NOMO-1 treated with DMSO at 0.1 percent for 48 hours (cell line): ENCODE data around the gene RALY.
A peak's percentile ranks its signal among the peaks of the same experiment; 100 is the strongest.
"Not testable (repeated sequence)": the region's sequence is repeated elsewhere in the genome, so short reads cannot be mapped to it uniquely, and the experiment has no call there.

Source experiments
- DNase-seq: peaks from one replicate; lab custom pipeline; 2025; ENCODE audit not compliant: unreplicated experiment; lab: John Stamatoyannopoulos, UW

The RALY gene

DNA sequence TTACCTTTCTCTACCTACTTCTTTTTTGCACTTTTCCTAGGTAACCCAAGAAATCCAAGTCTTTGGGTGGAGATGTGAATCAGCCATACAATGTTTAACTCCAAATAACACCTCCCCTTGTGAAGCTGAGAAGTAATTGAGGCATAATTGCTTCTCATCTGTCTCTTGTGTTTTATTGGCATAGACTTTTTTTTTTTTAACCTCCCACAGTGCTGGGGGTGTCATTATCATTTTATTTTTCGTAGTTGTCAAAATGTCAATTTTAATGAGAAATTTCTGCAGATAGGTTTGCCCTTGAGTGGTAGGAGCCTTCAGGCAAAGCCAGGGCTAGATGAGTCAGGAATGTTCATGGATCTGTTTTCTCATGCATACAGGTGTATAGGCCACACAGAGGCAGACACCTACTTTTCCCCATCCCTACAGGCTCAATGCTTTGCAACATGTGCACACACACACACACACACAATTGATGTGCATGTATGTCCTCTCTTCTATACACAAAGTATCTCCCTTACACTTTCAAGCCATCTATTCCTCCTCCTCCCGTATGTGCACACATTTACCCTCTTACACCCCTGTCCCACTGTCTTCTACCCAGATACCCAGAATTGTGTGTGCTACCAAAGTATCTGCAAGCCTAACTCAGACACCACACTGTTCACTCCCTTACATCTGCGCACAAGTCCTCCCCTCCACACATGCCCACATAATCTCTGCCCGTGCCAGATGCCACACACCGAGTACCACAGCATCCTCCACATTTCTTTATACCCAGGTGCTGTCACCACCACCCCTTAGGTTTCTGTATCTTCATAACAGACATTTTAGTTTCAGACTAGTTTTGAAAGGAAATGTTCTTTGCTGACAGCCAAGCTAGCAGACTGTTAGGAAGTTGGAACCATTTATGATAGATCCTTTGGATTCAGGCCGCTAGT, 22.0 kb downstream of the RALY start:
- no peak for DNase-seq

DNA sequence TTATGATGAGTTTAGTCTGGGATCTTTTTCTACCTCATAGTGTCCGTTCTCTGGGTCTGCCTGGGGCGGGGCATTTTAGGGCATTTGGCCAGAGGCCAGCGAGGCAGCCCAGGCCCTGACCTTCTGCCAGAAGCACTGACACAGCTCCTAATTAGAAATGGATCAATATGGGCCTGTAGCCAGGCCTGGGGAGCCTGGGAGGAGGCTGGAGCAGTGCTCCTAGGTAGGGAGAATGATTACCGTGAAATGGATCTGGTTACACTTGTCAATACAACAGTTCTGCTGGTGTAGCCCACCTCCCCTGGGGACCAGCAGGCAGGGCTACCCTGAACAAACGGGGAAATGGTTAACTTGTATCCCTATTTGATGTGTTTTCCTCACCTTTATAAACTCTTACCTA, 23.0 kb downstream of the RALY start:
- DNase-seq, result no peak

DNA sequence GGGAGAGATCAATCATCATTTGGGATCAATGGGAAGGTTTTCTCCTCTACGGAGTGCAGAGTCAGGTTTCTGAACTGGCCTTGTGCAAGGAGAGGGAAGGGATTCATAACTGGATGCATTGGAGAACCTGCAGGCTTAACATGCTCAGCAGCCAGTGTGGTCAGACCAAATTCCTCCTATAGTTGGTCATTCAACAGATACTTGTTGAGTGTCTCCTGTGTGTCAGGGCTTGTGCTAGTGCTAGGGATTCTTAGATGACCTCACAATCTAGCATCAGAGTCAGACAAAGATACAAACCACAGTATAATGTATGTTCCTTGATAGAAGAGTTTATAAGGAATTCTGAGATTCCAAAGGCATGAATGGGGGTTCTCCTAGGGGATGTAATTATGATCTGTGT, 23.9 kb downstream of the RALY start:
- no peak for DNase-seq

DNA sequence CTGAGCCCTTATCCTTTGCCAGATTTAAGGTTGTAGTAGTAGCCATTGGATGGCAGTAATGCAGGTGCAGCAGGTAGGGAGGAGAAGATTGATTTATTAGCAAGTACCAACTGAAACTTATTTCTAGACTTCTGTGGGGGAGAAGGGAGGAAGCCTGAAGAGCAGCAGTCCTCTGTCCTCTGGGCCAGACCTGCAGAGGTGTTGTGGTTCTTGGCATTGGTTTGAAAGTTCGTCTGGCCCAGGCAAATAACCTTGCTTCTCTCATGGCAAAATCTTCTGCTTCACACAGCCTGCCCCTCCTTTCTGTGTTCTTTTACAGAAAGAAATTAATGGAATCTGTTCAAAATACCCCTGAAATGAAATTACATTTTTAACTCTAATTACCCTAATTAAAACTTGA, 24.5 kb downstream of the RALY start:
- no peak for DNase-seq

DNA sequence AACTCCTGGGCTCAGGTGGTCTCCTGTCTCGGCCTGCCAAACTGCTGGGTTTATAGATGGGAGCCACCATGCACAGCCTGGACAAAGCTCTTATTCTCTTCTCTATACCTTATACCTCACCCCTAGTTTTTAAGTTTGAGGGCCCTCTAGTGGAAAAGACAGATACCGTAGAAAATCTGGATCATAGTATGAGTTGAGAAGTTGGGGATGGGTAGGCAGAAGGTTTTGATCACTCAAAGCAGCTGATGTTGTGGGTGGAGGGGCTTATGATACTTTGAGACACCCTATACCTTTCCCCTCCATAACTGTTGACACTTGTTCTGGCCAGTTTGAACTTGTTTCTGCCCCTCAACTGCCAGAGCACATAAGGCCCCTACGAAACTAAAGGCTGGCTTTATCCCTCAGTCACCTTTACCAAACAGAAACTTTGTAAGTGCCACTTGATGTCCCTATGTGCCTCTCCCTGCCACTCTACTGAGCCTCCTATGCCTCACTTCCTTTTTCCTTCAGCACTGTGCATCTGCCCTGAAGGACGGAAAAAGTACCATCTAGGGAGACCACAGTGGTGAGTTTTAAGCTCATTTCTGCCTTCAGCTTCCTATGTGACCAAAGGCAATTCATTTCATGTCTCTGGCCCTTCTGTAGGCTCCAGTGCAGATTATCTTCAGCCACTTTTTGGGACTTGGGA, 28.6 kb downstream of the RALY start:
- DNase-seq, result peak; percentile 60

DNA sequence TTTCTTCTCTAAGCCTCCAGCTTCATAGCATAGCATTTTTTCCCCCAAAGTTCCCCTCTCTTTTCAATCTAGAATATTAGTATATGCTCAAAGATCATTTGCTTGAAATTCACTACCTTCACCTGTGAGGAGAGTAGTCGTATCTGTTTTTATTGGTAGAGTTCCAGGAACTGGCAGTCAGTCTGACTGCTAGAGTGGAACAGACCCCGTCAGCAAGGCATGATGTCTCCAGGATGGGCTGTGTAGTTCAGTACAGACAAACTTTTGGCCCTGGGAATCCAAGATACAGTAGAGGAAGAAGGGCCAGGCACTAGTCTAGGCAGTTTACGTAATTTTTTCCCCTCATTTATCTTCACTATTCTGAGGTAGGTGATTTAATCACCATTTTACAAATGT, 29.1 kb downstream of the RALY start:
- DNase-seq, result no peak

DNA sequence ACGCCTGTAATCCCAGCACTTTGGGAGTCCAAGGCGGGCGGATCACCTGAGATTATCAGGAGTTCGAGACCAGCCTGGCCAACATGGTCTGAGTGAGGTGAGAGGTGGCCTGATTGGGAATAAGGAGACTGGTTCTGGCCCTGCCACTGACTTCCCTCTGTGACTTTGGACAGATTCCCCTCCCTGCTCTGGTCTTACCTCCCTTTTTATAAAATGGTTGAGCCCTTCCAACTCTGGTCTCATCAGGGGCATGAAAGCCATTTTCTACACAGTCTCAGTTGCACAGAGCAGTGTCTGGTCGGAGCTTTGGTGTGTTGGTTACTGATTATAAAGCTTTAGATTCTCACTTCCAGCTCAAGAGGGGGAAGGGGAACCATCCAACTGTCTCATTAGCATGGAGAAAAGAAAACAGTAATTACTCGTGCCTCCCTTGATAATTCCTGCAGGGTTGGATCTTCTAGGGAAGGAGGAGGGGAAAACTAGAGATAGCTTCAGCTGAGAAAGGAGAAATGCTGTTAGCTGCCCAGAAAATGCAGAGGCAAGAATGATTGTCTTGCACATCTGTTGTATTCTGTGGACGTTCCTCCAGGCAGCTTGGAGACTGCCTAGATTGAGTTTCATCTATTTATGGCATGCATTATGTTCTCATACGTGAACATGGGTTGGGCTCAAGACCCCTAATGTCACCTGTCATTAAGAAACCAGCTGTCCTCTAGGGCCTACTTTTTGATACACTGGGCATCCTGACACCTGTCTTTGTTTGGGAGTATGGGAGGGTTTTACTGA, 30.4 kb downstream of the RALY start:
- no peak for DNase-seq

DNA sequence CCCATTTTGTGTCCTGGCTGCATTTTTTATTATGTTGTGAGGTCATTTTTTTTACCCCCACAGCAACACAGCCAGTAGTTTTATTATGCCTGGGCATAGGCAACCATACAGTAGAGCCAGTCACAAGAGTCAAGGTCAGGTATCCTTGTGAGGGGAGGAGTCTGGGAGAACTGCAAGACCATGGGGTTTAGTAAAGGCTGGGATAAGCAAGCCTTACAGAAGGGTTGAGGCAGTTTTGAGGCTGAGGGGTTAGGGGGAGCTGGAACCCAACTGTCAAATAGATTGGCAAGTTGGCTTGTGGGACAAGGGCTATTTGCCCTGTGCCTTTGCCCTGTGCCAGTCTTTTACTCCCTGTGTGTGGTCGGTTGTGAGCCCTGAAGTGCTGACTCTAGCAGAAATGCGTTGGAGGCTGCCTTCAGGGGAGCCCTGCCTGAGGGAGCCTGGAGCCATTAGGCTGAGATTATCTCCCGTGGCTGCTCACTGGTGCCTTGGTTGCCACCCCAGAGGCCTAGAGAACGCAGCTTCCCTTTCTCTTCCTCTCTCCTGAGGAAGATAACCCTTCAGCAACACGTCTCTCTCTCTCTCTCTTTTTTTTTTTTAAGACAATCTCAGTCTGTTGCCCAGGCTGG, 31.1 kb downstream of the RALY start:
- DNase-seq, result no peak

DNA sequence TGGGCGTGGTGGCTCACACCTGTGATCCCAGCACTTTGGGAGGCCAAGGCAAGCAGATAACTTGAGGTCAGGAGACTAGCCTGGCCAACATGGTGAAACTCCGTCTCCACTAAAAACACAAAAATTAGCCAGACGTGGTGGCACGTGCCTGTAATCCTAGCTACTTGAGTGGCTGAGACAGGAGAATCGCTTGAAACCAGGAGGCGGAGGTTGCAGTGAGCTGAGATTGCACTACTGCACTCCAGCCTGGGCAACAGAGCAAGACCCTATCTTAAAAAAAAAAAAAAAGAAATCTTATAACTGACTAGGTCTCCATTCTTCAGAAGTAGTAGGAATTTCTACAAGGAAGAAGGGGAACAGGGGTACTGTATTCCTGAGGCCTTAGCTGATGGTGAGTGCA, 34.3 kb downstream of the RALY start:
- not testable (repeated sequence) for DNase-seq

DNA sequence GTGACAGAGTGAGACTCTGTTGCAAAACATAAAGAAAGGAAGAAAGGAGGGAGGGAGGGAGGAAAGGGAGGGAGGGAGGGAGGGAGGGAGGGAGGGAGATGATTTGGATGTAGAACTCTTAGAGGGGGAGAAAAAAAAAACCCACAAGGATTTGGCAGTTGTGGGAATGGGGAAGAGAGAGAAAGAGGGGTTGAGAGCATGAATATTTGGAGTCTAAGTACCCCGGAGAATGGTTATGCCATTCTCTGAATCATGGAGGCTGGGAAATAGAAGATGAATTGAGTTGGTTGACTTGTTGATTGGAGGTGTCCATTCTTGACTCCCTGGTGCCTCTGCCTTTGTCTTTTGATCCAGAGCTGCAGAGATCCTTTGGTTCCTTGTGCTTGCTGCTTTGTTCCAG, 35.7 kb downstream of the RALY start:
- DNase-seq, result no peak

DNA sequence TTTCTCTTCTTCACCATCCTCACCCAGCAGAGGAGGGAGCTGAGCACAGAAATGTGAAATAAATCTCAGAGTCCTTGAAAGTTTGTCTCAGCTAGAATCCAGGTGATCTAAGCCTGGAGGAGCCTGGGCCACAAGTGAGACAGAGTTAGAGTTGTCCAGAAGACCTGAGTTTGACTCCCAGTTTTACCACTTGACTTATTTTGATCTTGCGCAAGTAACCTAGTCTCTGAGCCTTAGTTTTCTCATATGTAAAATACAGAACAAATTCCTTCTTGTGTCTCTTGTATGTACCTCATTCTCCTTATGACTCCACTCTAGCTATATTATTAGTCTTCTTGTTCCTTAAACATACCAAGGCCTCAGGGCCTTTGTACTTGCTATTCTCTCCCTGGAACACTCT, 36.7 kb downstream of the RALY start:
- no peak for DNase-seq

DNA sequence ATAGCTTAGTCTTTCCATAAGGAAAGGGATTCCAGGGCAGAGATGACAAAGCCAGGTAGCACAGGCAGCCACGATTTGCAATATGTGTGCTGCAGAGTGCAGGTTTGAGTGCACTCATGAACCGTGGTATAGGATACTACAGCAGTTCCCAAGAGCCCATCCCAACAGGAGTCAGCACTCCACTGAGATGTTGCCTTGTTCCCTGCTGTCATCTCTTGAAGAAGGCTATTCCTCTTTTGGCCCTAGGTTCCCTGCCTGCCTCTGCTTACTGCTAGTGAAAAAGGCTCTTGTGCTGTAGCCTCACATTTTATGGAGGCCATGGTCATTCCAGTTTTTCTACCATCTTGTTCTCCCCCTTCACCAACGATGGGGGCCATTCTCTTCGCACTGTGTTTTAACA, 40.2 kb downstream of the RALY start:
- DNase-seq, result no peak

DNA sequence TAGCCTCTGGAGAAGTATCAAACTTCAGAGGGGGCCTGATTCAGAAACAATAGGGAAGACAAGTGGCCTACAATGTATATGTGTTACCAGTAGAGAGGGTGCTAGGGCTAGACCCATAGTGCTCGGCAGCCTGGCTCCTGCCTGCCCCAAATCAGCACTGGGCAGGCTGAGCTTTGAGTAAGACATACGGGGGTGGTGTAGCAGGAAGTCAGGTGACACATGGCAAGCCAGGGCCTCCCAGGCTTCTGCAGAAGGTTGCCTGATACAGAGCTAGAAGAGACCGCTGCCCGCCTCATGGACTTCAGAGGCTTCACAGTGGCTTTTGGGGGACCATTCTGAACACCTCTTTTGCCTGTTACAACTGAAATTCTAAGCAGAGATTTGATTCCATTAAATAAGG, 43.4 kb downstream of the RALY start:
- DNase-seq, result no peak

DNA sequence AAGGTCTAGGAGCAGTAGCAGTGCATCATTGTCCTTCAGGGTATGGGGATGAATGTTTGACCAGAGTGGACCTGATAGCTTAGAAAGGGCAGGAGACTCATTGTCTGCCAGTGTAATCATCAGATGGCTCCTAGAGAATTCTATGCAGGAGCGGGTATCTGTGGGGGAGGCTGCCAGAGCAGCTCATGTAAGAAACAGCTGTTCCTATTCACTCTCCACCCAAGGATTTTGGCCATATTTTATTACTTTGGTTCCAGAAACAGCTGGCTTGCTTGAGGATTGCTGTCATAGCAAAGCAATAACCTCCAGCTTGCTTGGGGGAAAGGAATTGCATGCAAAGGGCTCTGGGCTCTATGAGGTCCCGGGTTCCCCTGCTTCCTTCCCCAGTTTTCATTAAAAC, 44.1 kb downstream of the RALY start:
- no peak for DNase-seq

DNA sequence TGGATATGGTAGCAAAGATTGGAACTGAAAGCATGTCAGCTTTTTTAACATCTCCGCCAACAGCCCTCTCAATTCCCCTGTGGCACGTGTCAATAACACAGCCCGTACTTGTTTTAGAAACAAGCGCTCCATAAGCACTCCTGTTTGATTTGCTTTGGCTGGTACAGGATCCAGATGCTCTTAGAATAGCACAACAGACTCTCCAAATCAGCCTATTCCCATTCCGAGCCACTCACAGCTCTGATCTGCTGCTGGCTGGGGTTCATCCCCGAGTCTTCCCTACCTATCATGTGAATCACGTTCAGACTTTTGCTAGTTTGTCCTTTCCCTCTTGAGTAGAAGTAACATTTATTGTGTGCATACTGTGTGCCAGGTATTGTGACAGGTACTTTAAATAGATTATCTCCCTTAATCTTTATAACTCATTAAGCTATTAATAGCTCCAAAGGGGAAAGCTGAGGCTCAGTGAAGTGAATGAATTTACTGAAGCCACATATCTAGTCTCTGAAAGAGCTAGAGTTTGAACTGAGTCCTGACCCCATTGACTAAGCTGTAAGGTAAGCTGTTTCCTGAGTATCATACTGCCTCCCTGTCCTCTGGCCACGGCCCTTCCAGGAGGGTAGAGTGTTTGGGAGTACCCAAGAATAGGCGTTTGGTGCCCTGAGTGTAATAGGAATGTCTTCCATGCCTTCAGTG, 46.7 kb downstream of the RALY start:
- no peak for DNase-seq

DNA sequence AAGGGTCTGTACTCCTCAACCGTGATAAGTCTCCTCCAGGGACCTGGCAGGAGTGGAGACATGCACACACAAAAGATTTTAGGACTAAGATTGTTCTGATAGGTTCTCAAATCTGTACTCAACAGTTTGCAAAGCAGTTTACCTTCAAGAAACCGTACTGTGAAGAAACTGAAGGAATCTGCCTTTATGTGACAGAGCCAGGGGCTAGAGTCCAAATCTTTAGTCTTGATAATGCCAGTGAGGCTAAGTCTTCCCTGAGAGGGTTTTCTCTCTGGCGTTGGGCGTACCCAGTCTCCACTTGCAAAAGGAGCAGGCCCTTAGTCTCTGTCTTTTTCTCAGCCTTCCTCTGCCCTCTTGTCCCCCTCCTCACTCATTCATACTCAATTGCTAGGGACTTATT, 47.5 kb downstream of the RALY start:
- DNase-seq, result no peak

DNA sequence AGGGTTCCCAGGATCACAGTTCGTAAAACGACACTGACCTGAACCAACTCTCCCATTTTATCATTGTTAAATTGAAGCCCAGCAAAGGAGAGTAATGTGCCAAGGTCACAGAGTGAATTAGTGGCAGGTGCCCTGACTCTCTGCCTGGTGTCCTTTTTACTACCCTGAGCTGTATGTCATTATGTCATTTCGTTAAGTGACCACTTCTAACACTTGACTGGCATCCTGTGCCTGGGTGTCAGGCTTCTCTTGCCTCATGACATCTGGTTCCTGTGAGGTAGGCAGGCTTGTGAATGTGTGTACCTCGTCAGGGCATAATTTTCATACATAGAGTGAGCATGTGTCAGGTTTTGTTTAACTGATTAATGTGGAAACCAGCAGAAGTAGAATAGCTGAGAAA, 48.6 kb downstream of the RALY start:
- DNase-seq, result no peak

DNA sequence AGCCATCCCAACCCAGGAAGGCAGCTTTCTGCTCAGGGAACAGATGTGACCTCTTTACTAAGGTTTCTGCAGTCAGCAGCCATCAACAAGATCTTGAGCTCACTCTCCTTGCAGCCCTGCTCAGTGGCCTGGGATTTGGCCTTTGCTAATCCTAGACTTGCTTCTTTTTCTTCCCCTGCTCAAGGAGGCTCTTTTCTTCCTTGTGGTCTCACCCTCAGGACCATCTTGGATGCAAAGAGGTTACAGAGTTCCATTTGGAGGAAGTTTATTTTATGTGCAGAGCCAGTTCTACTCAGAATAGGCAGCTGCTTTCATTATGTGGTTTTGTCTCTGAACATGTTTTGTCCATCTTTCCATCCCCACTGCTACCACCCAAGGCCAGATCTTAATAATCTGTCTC, 49.3 kb downstream of the RALY start:
- no peak for DNase-seq

DNA sequence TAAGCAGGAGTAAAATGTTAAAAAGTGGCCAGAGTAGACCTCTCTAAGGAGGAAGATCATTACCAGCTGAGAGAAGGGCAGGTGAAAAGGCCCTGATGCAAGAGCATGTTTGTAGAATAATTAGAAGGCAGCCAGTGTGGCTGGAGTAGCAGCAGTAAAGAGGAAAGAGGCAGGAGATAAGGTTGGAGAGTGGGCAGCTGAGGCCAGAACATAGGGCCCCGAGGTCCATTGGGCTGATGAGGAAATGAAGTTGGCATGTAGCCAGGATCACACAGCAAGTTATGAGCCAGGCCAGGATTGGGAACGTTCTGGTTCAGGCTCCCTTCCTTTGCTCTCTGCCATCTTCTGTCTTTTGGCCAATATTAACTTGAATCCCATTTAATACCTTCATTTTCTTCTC, 51.6 kb downstream of the RALY start:
- DNase-seq, result no peak

DNA sequence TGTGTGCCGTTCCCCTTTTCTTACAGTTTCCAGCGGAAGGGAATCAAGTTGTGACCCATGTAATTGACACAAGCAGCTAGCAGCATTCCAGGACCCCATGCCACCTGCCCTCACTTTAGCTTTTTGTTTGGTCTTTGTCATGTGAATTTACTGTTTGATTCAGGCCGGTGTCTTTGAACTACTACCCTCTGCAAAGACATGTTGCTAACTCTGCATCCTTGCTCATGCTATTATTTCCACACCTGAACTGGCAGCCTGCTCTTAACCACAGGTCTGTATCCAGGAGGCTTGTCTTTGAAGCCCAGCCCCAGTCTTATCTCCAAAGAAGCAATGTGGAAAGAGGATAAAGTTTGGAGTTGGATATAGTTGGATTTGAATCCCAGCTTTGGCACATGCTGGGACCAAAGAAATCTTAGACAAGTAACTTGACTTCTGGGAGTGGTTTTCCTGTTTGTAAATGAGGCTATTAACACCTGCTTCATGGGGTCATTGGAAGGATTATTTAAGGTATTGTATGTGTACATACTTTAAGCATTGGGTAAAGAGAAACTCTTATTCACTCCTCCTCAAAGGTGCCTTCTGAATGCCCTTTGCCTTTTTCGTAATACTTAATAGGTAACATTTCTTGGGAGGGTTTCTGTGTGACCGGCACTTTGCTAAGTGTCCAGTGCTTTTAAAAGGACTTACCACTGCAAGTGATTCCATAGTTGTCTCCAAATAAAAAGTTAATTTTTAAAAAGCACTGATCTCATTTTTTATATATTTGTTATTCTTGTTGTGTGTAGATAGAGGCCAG, 52.4 kb downstream of the RALY start:
- no peak for DNase-seq
